ENCODE results near the gene REPIN1. TPM values are rescaled to one million over a fixed set of nuclear protein-coding genes. Genes with fewer than 3 reads are reported as not detected.

The REPIN1 gene
- total RNA-seq, 3 donors from 2014 or later (not counting 1 experiment from before 2014, with no cell fraction given), result 58.9 to 79.4 (median 76.5) TPM

DNA sequence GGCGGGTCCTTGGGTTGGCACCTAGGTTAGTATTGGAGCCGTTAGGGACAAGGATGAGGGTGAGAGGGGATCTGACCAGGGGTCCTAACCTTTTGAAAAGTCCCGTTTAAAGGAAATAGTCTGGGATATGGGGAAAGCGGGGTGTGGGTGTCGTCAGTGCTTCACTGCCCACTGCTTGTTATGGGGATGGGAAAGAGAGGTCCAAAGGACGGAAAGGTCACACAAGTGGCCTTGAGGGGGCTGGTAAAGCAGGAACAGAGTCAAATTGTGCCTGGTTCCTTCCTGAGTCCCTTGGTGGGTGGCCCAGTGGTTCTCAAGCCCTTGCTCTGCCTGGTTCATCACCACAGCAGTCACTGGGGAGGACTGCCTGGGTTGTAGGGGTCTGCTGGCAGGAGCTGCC, 7.9 kb downstream of the REPIN1 start:
- TF ChIP-seq, protein P1, sequence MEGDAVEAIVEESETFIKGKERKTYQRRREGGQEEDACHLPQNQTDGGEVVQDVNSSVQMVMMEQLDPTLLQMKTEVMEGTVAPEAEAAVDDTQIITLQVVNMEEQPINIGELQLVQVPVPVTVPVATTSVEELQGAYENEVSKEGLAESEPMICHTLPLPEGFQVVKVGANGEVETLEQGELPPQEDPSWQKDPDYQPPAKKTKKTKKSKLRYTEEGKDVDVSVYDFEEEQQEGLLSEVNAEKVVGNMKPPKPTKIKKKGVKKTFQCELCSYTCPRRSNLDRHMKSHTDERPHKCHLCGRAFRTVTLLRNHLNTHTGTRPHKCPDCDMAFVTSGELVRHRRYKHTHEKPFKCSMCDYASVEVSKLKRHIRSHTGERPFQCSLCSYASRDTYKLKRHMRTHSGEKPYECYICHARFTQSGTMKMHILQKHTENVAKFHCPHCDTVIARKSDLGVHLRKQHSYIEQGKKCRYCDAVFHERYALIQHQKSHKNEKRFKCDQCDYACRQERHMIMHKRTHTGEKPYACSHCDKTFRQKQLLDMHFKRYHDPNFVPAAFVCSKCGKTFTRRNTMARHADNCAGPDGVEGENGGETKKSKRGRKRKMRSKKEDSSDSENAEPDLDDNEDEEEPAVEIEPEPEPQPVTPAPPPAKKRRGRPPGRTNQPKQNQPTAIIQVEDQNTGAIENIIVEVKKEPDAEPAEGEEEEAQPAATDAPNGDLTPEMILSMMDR (IDR thresholded peaks at IDR 0.05), result no peak
- no peak overlapping the region for H3K27ac ChIP-seq (ENCODE audit: low read length)
- ATAC-seq (no peak), DNase-seq (no peak)
- H3K9me3 Mint-ChIP-seq, result no peaks in the 10 kb centered on the region
- H3K27ac Mint-ChIP-seq, result peak overlapping the region in 1 of 2 donors; percentile 81
- H3K4me3 Mint-ChIP-seq, result no peak overlapping the region
- H3K4me1 Mint-ChIP-seq, result peaks cover 25 to 44% of the 10 kb centered on the region in 2 donors
- WGBS (ENCODE audit: insufficient coverage), result 91% methylated on average over 6 of the region's 6 CpGs
- no peak overlapping the region for H3K4me3 ChIP-seq (ENCODE audit: low read length)
- H3K27me3 Mint-ChIP-seq (ENCODE audit: low read depth in 2 of 2), result no peaks in the 10 kb centered on the region
- H3K36me3 Mint-ChIP-seq, result no peaks in the 10 kb centered on the region
- H3K36me3 ChIP-seq (ENCODE audit: control insufficient read depth, insufficient read depth, low read length), result peaks cover 14% of the 10 kb centered on the region
- no peaks in the 10 kb centered on the region for H3K9me3 ChIP-seq (ENCODE audit: control insufficient read depth, insufficient read depth, low read length)
- intact Hi-C loops (cut with micrococcal nuclease), result no loop called here
- H3K4me1 ChIP-seq (ENCODE audit: control insufficient read depth, insufficient read depth, low read length), result peaks cover 31% of the 10 kb centered on the region
- H3K27me3 ChIP-seq (ENCODE audit: control insufficient read depth, insufficient read depth, low read length), result no peaks in the 10 kb centered on the region

GRCh38 chr7:150377196-150377595, 8.6 kb downstream of the REPIN1 start:
- H3K36me3 ChIP-seq (ENCODE audit: control insufficient read depth, insufficient read depth, low read length), result peaks cover 14% of the 10 kb centered on the region
- H3K4me1 ChIP-seq (ENCODE audit: control insufficient read depth, insufficient read depth, low read length), result peaks cover 31% of the 10 kb centered on the region
- 39% methylated on average over 3 of the region's 3 CpGs for WGBS (ENCODE audit: insufficient coverage)
- H3K9me3 Mint-ChIP-seq, result no peaks in the 10 kb centered on the region
- H3K27ac ChIP-seq (ENCODE audit: low read length), result no peak overlapping the region
- H3K4me3 ChIP-seq (ENCODE audit: low read length), result no peak overlapping the region
- intact Hi-C loops (cut with micrococcal nuclease), result no loop called here
- H3K4me1 Mint-ChIP-seq, result peaks cover 25 to 44% of the 10 kb centered on the region in 2 donors
- H3K27me3 Mint-ChIP-seq (ENCODE audit: low read depth in 2 of 2), result no peaks in the 10 kb centered on the region
- peak overlapping the region; percentile 81 to 86 for H3K27ac Mint-ChIP-seq
- ATAC-seq (no peak), DNase-seq (no peak)
- TF ChIP-seq, protein P1 (IDR thresholded peaks at IDR 0.05), result no peak
- H3K27me3 ChIP-seq (ENCODE audit: control insufficient read depth, insufficient read depth, low read length), result no peaks in the 10 kb centered on the region
- no peaks in the 10 kb centered on the region for H3K9me3 ChIP-seq (ENCODE audit: control insufficient read depth, insufficient read depth, low read length)
- peak overlapping the region; percentile 90 for H3K4me3 Mint-ChIP-seq
- no peaks in the 10 kb centered on the region for H3K36me3 Mint-ChIP-seq

DNA sequence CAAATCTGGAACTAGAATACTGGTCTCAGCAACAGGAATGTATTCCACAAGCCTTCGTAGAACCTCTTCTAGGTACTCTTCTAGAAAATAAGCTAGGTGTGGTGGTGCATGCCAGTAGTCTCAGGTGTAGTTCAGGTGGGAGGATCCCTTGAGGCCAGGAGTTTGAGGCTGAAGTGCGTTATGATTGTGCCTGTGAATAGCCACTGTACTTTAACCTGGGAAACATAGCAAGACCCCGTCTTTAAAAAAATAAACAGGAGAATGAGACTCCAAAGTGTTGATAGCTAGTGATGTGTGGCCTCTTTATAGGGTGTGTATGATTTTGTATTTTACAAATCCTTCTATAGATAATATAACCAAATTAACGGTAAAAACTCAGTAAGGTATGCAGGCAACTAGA, 9.0 kb downstream of the REPIN1 start:
- Mint-ChIP-seq H3K27ac (peak overlapping the region; percentile 81 to 86), H3K9me3 (no peaks in the 10 kb centered on the region), H3K27me3 (ENCODE audit: low read depth in 2 of 2) (no peaks in the 10 kb centered on the region), H3K36me3 (no peaks in the 10 kb centered on the region), H3K4me3 (peak overlapping the region; percentile 90), H3K4me1 (peaks cover 26 to 42% of the 10 kb centered on the region in 2 donors)
- intact Hi-C loops (cut with micrococcal nuclease), result loop anchor here (2.0 kb wide), 2 partner anchors 15 to 27 kb away; a partner anchor contains a TSS
- Histone ChIP-seq H3K9me3 (ENCODE audit: control insufficient read depth, insufficient read depth, low read length) (no peaks in the 10 kb centered on the region), H3K27ac (ENCODE audit: low read length) (peak overlapping the region; percentile 73), H3K4me3 (ENCODE audit: low read length) (no peak overlapping the region), H3K36me3 (ENCODE audit: control insufficient read depth, insufficient read depth, low read length) (peaks cover 12% of the 10 kb centered on the region), H3K4me1 (ENCODE audit: control insufficient read depth, insufficient read depth, low read length) (peaks cover 31% of the 10 kb centered on the region), H3K27me3 (ENCODE audit: control insufficient read depth, insufficient read depth, low read length) (no peaks in the 10 kb centered on the region)
- whole genome bisulfite sequencing (ENCODE audit: insufficient coverage), result 73% methylated on average over 3 of the region's 4 CpGs
- ATAC-seq (no peak), DNase-seq (no peak)
- TF ChIP-seq, protein P1 (IDR thresholded peaks at IDR 0.05), result no peak

Data from natural killer cell (primary cell).